ENCODE data around the gene CEP170.
A peak's percentile ranks its signal among the peaks of the same experiment; 100 is the strongest.
"Not testable (repeated sequence)": the region's sequence is repeated elsewhere in the genome, so short reads cannot be mapped to it uniquely, and the experiment has no call there.

Gene CEP170

GRCh38 chr1:243150906-243151305 lies 104.2 kb downstream of the CEP170 start:
- not testable (repeated sequence) for DNase-seq

- DNase-seq: not testable (repeated sequence)
Observed at GRCh38 chr1:243149120-243149519, 106.0 kb downstream of the CEP170 start.

GRCh38 chr1:243147351-243147750 lies 107.7 kb downstream of the CEP170 start:
- DNase-seq: not testable (repeated sequence)

GRCh38 chr1:243140498-243140897 lies 114.6 kb downstream of the CEP170 start:
- not testable (repeated sequence) for DNase-seq

- not testable (repeated sequence) for DNase-seq
Observed at GRCh38 chr1:243122876-243123409, 132.1 kb downstream of the CEP170 start.

- DNase-seq: not testable (repeated sequence)
Observed at GRCh38 chr1:243121939-243122338, 133.1 kb downstream of the CEP170 start.

- DNase-seq: not testable (repeated sequence)
Observed at GRCh38 chr1:243118601-243119322, 136.3 kb downstream of the CEP170 start.

- not testable (repeated sequence) for DNase-seq
Observed at GRCh38 chr1:243116187-243116586, 138.9 kb downstream of the CEP170 start.

GRCh38 chr1:243114769-243115168 lies 140.3 kb downstream of the CEP170 start:
- DNase-seq: not testable (repeated sequence)

GRCh38 chr1:243114059-243114713 lies 140.9 kb downstream of the CEP170 start:
- DNase-seq: not testable (repeated sequence)

GRCh38 chr1:243107171-243107570 lies 147.9 kb downstream of the CEP170 start:
- DNase-seq: not testable (repeated sequence)

- DNase-seq: not testable (repeated sequence)
Observed at GRCh38 chr1:243105652-243106332, 149.3 kb downstream of the CEP170 start.

- not testable (repeated sequence) for DNase-seq
Observed at GRCh38 chr1:243105104-243105503, 150.0 kb downstream of the CEP170 start.

GRCh38 chr1:243104452-243104851 lies 150.6 kb downstream of the CEP170 start:
- DNase-seq: not testable (repeated sequence)

GRCh38 chr1:243101551-243102050 lies 153.5 kb downstream of the CEP170 start:
- DNase-seq: peak; percentile 64

- not testable (repeated sequence) for DNase-seq
Observed at GRCh38 chr1:243087368-243087767, 167.7 kb downstream of the CEP170 start.
